ENCODE measurements around the gene GPC3.

The GPC3 gene

DNA sequence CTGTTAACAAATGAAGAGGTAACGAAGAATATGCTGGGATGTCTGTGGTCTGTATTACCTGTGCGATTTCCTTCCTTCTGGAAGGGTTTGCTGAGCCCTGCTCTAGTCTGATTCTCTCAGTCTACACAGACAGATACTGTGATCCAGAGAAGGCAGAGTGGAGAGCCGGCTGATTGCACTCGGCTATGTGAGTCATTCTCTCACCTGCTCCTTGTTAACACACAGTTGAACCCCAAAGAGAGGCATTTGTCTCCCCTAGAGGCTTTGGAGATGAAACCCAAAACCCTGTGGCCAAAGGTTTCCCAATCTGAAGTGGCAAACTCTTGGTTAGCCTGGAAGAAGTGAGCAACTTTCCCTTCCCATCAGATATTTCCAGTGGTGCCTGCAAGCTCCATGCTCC, 492.0 kb downstream of the GPC3 start:
- peaks cover 2% of the 10 kb centered on the region for H3K9me3 Mint-ChIP-seq
- no peaks in the 10 kb centered on the region for H3K27me3 Mint-ChIP-seq
- no peak overlapping the region for H3K27ac Mint-ChIP-seq
- H3K36me3 Mint-ChIP-seq, result no peaks in the 10 kb centered on the region
- no peaks in the 10 kb centered on the region for H3K4me1 Mint-ChIP-seq
- H3K4me3 Mint-ChIP-seq, result no peak overlapping the region
- no peak for ATAC-seq

DNA sequence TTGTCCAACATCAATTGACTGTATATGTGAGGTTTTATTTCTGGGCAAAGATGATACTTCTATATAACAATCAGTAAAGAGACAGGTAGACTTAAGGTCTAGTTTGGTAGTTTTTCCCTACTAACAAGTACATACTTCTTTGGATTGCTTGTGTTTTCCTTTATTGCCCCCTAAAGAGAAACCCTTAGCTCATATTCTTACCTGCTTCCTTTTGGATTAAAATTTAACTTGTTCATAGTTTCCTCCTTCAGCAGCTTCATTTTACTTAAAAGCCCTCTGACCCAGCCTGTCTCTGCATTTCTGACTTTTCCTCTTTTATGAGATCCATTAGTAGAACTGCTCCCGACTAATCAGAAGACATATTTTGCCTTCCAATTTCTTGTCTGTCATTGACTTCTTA, 494.4 kb downstream of the GPC3 start:
- H3K36me3 Mint-ChIP-seq, result no peaks in the 10 kb centered on the region
- no peak overlapping the region for H3K27ac Mint-ChIP-seq
- H3K9me3 Mint-ChIP-seq, result peaks cover 2% of the 10 kb centered on the region
- no peaks in the 10 kb centered on the region for H3K4me1 Mint-ChIP-seq
- H3K4me3 Mint-ChIP-seq, result no peak overlapping the region
- no peaks in the 10 kb centered on the region for H3K27me3 Mint-ChIP-seq
- no peak for ATAC-seq
